HL-60 (cell line): Measurements from ENCODE around the gene MORC3.

Experiments
- POLR2AphosphoS5 ChIP-seq: IDR thresholded peaks from 2 replicates; pipeline ENCODE4 v1.6.1; 2012; ENCODE audit warnings: low read depth
- SPI1 ChIP-seq: IDR thresholded peaks from 2 replicates; pipeline ENCODE4 v1.6.1; 2012; ENCODE audit warnings: low read depth, mild to moderate bottlenecking, borderline replicate concordance
- TF ChIP-seq, protein P1 (sequence below): IDR thresholded peaks from one replicate; pipeline ENCODE4 v1.5.1; 2011; ENCODE audit warnings: low read length, control low read depth, inconsistent platforms; ENCODE audit not compliant: insufficient read depth

GRCh38 chr21:36422279-36423098, 102.5 kb downstream of the MORC3 start:
- no peak for TF ChIP-seq SPI1
- TF ChIP-seq, protein P1, sequence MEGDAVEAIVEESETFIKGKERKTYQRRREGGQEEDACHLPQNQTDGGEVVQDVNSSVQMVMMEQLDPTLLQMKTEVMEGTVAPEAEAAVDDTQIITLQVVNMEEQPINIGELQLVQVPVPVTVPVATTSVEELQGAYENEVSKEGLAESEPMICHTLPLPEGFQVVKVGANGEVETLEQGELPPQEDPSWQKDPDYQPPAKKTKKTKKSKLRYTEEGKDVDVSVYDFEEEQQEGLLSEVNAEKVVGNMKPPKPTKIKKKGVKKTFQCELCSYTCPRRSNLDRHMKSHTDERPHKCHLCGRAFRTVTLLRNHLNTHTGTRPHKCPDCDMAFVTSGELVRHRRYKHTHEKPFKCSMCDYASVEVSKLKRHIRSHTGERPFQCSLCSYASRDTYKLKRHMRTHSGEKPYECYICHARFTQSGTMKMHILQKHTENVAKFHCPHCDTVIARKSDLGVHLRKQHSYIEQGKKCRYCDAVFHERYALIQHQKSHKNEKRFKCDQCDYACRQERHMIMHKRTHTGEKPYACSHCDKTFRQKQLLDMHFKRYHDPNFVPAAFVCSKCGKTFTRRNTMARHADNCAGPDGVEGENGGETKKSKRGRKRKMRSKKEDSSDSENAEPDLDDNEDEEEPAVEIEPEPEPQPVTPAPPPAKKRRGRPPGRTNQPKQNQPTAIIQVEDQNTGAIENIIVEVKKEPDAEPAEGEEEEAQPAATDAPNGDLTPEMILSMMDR, result peak; percentile 88
- no peak for TF ChIP-seq POLR2AphosphoS5
